Activated B cell treated with CpG ODN at 0.5 μM for 24 hours (primary cell): Measurements from ENCODE around the gene BNC2. TPM values are rescaled to one million over a fixed set of nuclear protein-coding genes. Genes with fewer than 3 reads are reported as not detected.

Experiments used
- ATAC-seq: fragments of 200-7000 bp; cut with Tn5 transposase; one replicate; pipeline ENCODE4 v1.10.0; 2021; ENCODE audit warnings: low read depth, mild to moderate bottlenecking, moderate library complexity
- CTCF ChIA-PET: fragments of 350-600 bp; sonication (Branson Sonifier 250); formaldehyde crosslinking; loops from one replicate; lab custom pipeline; 2021; ENCODE audit warnings: antibody characterized with exemption; lab: Charles Lee
- POLR2A ChIA-PET: fragments of 350-600 bp; sonication (Branson Sonifier 250); formaldehyde crosslinking; loops from one replicate; lab custom pipeline; 2021; ENCODE audit warnings: antibody characterized with exemption; lab: Charles Lee
- DNase-seq: peaks from one replicate; pipeline ENCODE4 v3.0.0; 2022
- H3K27ac Mint-ChIP-seq: one replicate; pipeline ENCODE4 v1.8.0; 2020; ENCODE audit warnings: mixed read lengths
- H3K27me3 Mint-ChIP-seq: one replicate; pipeline ENCODE4 v1.8.0; 2021; ENCODE audit warnings: mixed read lengths
- H3K36me3 Mint-ChIP-seq: one replicate; pipeline ENCODE4 v1.8.0; 2021; ENCODE audit warnings: low read depth, mixed read lengths
- H3K4me1 Mint-ChIP-seq: one replicate; pipeline ENCODE4 v1.8.0; 2021; ENCODE audit warnings: mixed read lengths
- H3K4me3 Mint-ChIP-seq: one replicate; pipeline ENCODE4 v1.8.0; 2020; ENCODE audit warnings: mild to moderate bottlenecking, mixed read lengths
- H3K9me3 Mint-ChIP-seq: one replicate; pipeline ENCODE4 v1.8.0; 2020; ENCODE audit warnings: mixed read lengths
- intact Hi-C: fragments of 100-400 bp; cut with micrococcal nuclease; formaldehyde crosslinking; loops from one replicate; pipeline ENCODE4 v1.15.1; 2024
- total RNA-seq: library from RNA; stranded (reverse); gene quantifications from 2 replicates; pipeline ENCODE4 v1.2.3, GENCODE V29; 2022
- TF ChIP-seq, protein P1 (sequence below): fragments of 200-600 bp; IDR thresholded peaks from one replicate; pipeline ENCODE4 v1.8.0; 2022; ENCODE audit warnings: antibody characterized with exemption, mild to moderate bottlenecking

The BNC2 gene
- total RNA-seq, 1 donor from 2014 or later: not detected

DNA sequence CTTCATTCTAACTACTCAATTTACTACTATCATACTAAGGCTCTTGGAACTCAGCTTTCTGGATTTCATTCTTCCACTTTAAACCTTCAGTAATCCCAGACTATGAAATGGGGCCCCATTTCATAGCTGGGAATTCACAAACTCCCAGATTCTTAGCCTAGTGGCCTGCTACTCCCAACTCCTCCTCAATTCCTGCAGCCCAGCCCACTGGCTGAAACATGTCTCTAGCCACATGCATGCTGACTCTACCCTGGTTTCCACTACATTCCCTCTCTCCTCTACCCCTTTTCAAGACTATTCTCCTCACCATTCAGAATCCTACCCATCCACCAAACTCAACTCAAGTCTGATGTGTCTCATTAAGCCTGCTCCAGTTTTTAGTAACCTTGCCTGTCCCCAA is 370.6 kb downstream of the BNC2 start:
- ATAC-seq (no peak), DNase-seq (no peak)
- Mint-ChIP-seq H3K27ac (no peak overlapping the region), H3K36me3 (no peaks in the 10 kb centered on the region), H3K4me3 (no peak overlapping the region), H3K9me3 (no peaks in the 10 kb centered on the region), H3K27me3 (no peaks in the 10 kb centered on the region), H3K4me1 (no peaks in the 10 kb centered on the region)
- ChIA-PET POLR2A (no interaction called here), CTCF (no interaction called here)
- TF ChIP-seq, protein P1, sequence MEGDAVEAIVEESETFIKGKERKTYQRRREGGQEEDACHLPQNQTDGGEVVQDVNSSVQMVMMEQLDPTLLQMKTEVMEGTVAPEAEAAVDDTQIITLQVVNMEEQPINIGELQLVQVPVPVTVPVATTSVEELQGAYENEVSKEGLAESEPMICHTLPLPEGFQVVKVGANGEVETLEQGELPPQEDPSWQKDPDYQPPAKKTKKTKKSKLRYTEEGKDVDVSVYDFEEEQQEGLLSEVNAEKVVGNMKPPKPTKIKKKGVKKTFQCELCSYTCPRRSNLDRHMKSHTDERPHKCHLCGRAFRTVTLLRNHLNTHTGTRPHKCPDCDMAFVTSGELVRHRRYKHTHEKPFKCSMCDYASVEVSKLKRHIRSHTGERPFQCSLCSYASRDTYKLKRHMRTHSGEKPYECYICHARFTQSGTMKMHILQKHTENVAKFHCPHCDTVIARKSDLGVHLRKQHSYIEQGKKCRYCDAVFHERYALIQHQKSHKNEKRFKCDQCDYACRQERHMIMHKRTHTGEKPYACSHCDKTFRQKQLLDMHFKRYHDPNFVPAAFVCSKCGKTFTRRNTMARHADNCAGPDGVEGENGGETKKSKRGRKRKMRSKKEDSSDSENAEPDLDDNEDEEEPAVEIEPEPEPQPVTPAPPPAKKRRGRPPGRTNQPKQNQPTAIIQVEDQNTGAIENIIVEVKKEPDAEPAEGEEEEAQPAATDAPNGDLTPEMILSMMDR: no peak
- intact Hi-C loops: no loop called here

DNA sequence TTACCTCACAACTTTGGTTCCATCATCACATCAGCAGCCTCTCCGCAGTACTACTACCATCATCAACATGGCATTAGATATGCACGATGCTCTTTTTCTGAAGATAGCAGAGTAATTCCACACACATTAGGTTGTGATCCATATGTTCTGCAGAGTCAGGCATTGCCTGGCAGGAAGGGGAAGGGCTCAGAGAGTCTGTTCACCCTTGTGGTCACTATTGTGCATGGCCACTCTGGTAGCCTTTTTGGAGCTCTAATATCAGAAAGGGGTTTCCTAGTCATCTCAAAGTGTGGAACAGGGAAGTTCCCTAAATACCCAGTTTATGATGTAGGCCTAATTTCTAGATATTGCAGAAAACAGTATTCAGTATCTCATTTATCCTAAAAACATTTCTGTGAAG is 373.6 kb downstream of the BNC2 start:
- Mint-ChIP-seq H3K9me3 (no peaks in the 10 kb centered on the region), H3K36me3 (no peaks in the 10 kb centered on the region), H3K27ac (no peak overlapping the region), H3K27me3 (no peaks in the 10 kb centered on the region), H3K4me3 (no peak overlapping the region), H3K4me1 (no peaks in the 10 kb centered on the region)
- ATAC-seq (no peak), DNase-seq (no peak)
- TF ChIP-seq, protein P1: no peak
- CTCF ChIA-PET: no interaction called here
- POLR2A ChIA-PET: no interaction called here
- intact Hi-C loops: no loop called here

DNA sequence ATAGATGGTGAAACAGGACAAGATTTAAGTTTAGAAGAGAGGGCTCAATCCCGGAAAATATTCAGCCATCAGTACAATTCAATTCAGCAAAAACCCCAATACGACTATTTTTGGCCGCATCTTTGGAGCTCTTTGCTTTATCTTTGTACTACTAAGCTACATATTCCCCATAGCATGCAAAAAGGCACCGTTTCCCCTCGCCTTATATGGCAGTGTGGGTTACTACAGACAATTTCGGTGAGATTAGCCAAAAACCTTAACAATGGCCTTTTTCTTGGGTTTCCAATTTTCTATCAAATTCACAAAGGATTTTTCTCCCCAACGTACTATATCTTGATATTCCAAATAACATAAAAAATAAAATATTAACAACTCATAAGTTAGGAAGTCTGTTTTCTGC is 382.6 kb downstream of the BNC2 start:
- TF ChIP-seq, protein P1: no peak
- no peak overlapping the region for H3K27ac Mint-ChIP-seq
- intact Hi-C loops: no loop called here
- H3K4me1 Mint-ChIP-seq: no peaks in the 10 kb centered on the region
- H3K4me3 Mint-ChIP-seq: no peak overlapping the region
- H3K27me3 Mint-ChIP-seq: no peaks in the 10 kb centered on the region
- ChIA-PET POLR2A (no interaction called here), CTCF (no interaction called here)
- DNase-seq (no peak), ATAC-seq (no peak)
- H3K36me3 Mint-ChIP-seq: no peaks in the 10 kb centered on the region
- H3K9me3 Mint-ChIP-seq: no peaks in the 10 kb centered on the region

DNA sequence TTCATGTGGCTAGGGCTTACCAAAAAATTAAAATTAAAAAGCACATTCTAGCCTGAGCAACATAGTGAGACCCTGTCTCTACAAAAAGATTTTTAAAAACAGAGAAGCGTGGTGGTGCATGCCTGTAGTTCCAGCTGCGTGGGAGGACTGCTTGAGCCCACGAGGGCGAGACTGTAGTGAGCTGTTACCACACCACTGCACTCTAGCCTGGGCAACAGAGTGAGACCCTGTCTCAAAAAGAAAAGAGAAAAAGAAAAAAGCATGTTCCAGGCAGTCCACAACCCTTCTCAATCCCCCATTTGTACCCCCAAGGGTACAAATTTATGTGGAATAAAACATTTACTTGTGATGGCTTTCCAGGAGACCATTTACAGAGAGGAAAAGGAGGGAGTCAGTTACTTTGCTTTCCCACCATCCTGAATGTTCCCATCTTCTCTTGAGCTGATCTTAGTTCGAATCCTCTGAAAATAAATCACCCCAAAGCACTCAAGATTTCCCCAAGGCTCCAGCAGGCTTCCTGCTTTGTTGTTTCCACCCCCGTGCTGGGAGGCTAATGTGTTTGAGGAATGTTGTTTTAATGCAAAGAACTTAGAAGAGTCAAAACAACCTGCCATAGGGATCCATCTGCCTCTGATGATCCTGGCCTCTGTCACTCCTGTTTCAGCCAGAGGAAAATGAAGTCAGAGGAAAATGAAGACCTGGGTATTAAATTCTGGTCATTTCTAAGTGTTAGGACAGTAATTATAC is 384.7 kb downstream of the BNC2 start:
- no peak for DNase-seq
- ChIA-PET CTCF (no interaction called here), POLR2A (no interaction called here)
- Mint-ChIP-seq H3K27ac (no peak overlapping the region), H3K4me3 (no peak overlapping the region), H3K4me1 (no peaks in the 10 kb centered on the region), H3K27me3 (no peaks in the 10 kb centered on the region), H3K9me3 (no peaks in the 10 kb centered on the region), H3K36me3 (no peaks in the 10 kb centered on the region)
- no peak for ATAC-seq
- TF ChIP-seq, protein P1: no peak
- intact Hi-C loops: no loop called here

DNA sequence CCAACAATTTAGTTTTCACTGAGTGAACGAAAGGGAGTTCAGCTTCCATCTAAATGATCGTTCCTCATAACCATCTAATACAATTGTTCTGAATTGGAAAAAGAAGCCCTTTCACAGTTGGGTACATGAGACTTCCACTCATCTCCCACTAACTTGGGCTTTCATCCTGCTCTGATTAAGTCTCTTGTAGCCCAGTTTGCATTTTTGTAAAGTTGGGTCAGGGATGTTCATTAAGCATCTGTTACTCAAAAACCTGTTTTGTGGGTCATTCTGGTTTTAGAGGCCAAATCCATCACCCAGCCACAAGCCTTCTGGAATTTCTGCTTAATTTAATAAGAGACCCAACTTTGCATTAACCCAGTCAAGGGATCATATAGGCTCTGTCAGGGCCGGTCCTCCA is 385.3 kb downstream of the BNC2 start:
- H3K4me3 Mint-ChIP-seq: no peak overlapping the region
- no peak overlapping the region for H3K27ac Mint-ChIP-seq
- DNase-seq (no peak), ATAC-seq (no peak)
- no peaks in the 10 kb centered on the region for H3K27me3 Mint-ChIP-seq
- TF ChIP-seq, protein P1: no peak
- intact Hi-C loops: no loop called here
- no peaks in the 10 kb centered on the region for H3K9me3 Mint-ChIP-seq
- no peaks in the 10 kb centered on the region for H3K4me1 Mint-ChIP-seq
- ChIA-PET CTCF (no interaction called here), POLR2A (no interaction called here)
- no peaks in the 10 kb centered on the region for H3K36me3 Mint-ChIP-seq
